ENCODE data around the gene STRADB. TPM values are rescaled to one million over a fixed set of nuclear protein-coding genes. Genes with fewer than 3 reads are reported as not detected.

Gene STRADB
- total RNA-seq, 1 experiment from 2014 or later: 40.5 TPM

DNA sequence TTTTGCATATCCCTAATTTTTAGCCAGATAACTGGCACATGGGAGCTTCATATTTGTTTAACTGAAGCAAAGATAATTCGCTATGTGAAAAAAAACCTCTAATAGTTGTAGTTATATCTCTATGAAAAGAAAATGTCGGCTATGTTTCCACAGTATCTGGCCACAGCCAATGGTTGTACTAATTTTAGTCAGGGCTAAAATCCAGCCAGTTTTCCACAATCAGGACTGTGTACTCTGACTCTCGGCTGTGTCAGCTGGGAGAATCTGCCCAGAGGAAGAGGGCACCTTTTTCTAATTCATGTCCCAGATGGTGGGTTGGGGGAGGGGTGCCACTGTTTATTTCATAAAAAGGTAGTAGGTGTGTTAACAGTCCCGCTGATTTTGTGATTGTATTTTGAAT lies 38.8 kb downstream of the STRADB start:
- no peak overlapping the region for H2BK20ac ChIP-seq (ENCODE audit: low read depth, low read length, poor library complexity, severe bottlenecking)
- H3K27ac Mint-ChIP-seq: no peak overlapping the region; a peak in 1 of 7 replicates
- WGBS (ENCODE audit: extremely low coverage, insufficient read length, low lambda C conversion rate): no CpG with 5 or more reads among the region's 4 CpGs

More for the DNA sequence above, 38.8 kb downstream of the STRADB start:
- no peak for TF ChIP-seq CTCF (conservative IDR thresholded peaks at IDR 0.05)
- no peak overlapping the region for H3T11ph ChIP-seq (ENCODE audit: low read length)
- H3K79me2 ChIP-seq (ENCODE audit: insufficient read depth, low read length): no peaks in the 10 kb centered on the region
- no peak overlapping the region for H3K4me3 Mint-ChIP-seq
- no peak overlapping the region for H3K4ac ChIP-seq (ENCODE audit: low read depth, low read length)
- H4K5ac ChIP-seq (ENCODE audit: insufficient read length, low read depth, low read length): no peak overlapping the region
- no peak overlapping the region for H3K18ac ChIP-seq (ENCODE audit: insufficient read length, low read depth, low read length)
- H2BK5ac ChIP-seq (ENCODE audit: insufficient read length, low read length): no peak overlapping the region
- no peaks in the 10 kb centered on the region for H3K23me2 ChIP-seq (ENCODE audit: insufficient read length, low read depth, low read length, poor library complexity, severe bottlenecking)
- no peaks in the 10 kb centered on the region for H3K27me3 ChIP-seq (ENCODE audit: insufficient read depth, low read length)
- H3K9me3 Mint-ChIP-seq: no peaks in the 10 kb centered on the region
- no peak overlapping the region for H2AFZ ChIP-seq (ENCODE audit: low read length)
- no peak overlapping the region for H3K14ac ChIP-seq (ENCODE audit: insufficient read depth, low read length)
- no peak overlapping the region for H4K8ac ChIP-seq (replicated peaks; ENCODE audit: insufficient read length, low read depth, low read length)
- DNase-seq: no peak
- no peaks in the 10 kb centered on the region for H3K36me3 Mint-ChIP-seq (ENCODE audit: insufficient read depth in 1 of 3, low read depth in 3 of 3)
- no peak overlapping the region for H4K91ac ChIP-seq (ENCODE audit: insufficient read length, low read depth, low read length)
- no peaks in the 10 kb centered on the region for H3K9me3 ChIP-seq (ENCODE audit: control insufficient read depth, low read depth, low read length)
- H3K9ac ChIP-seq (ENCODE audit: extremely low read depth, insufficient read length, low read length): no peak overlapping the region
- H2BK12ac ChIP-seq (ENCODE audit: insufficient read length, low read depth, low read length): no peak overlapping the region
- H4K20me1 ChIP-seq (ENCODE audit: control insufficient read depth, insufficient read depth, insufficient read length): no peaks in the 10 kb centered on the region
- H3K27ac ChIP-seq (ENCODE audit: insufficient read length, low read depth, low read length): no peak overlapping the region
- H3K23ac ChIP-seq (ENCODE audit: insufficient read length, low read depth, low read length): no peak overlapping the region
- no peaks in the 10 kb centered on the region for H3K4me1 ChIP-seq (ENCODE audit: insufficient read depth, low read length)
- no peak overlapping the region for H2AK5ac ChIP-seq (ENCODE audit: insufficient read length, low read length)
- H2BK120ac ChIP-seq (ENCODE audit: low read depth, low read length, poor library complexity, severe bottlenecking): no peak overlapping the region
- no peaks in the 10 kb centered on the region for H3K79me1 ChIP-seq (ENCODE audit: insufficient read depth, low read depth, low read length, poor library complexity, severe bottlenecking)
- H3K27me3 Mint-ChIP-seq (ENCODE audit: low read depth): peaks cover 2% of the 10 kb centered on the region; the same call in 1 of the 2 replicates
- no peak overlapping the region for H3K4me2 ChIP-seq (ENCODE audit: insufficient read depth, insufficient read length, low read length)
- H3K4me1 Mint-ChIP-seq: no peaks in the 10 kb centered on the region; a peak in 1 of 4 replicates
- no peak overlapping the region for H2BK15ac ChIP-seq (ENCODE audit: low read depth, low read length)
- no peak overlapping the region for H3K56ac ChIP-seq (ENCODE audit: insufficient read length, low read depth, low read length)

All from H9 (cell line).